Neural cell (in vitro differentiated cells): Measurements from ENCODE around the gene PSMD3. TPM values are rescaled to one million over a fixed set of nuclear protein-coding genes. Genes with fewer than 3 reads are reported as not detected.

ENCODE experiments used
- H2AFZ ChIP-seq: fragments of 200-600, 300-800 bp; sonication (generic), shearing (Covaris generic); 2 replicates; pipeline ENCODE4 v1.6.0; 2014; ENCODE audit warnings: low read depth, mild to moderate bottlenecking, antibody characterized with exemption, low read length, moderate library complexity
- H3F3A ChIP-seq: fragments of 200-600 bp; shearing (Covaris generic); 2 replicates; pipeline ENCODE4 v1.6.1; 2016; ENCODE audit warnings: mild to moderate bottlenecking, moderate library complexity, mixed read lengths, antibody characterized with exemption, low read length; ENCODE audit not compliant: insufficient read depth, poor library complexity, severe bottlenecking
- H3K27ac ChIP-seq: fragments of 200-600, 300-800 bp; sonication (generic), shearing (Covaris generic); 2 replicates; pipeline ENCODE4 v1.5.1; 2014; ENCODE audit warnings: mild to moderate bottlenecking, low read length, moderate library complexity
- H3K27me3 ChIP-seq: fragments of 300-800, 200-600 bp; sonication (generic), shearing (Covaris generic); 2 replicates; pipeline ENCODE4 v1.6.0; 2014; ENCODE audit warnings: mild to moderate bottlenecking, low read depth, low read length, moderate library complexity; ENCODE audit not compliant: insufficient read depth
- H3K36me3 ChIP-seq: fragments of 300-800, 200-600 bp; sonication (generic), shearing (Covaris generic); 2 replicates; pipeline ENCODE4 v1.5.1; 2014; ENCODE audit warnings: mild to moderate bottlenecking, antibody characterized with exemption, low read length, moderate library complexity; ENCODE audit not compliant: insufficient read depth
- H3K4me2 ChIP-seq: fragments of 300-800, 200-600 bp; sonication (generic), shearing (Covaris generic); 2 replicates; pipeline ENCODE4 v1.6.0; 2014; ENCODE audit warnings: mild to moderate bottlenecking, low read length
- H3K4me3 ChIP-seq: fragments of 300-800, 200-600 bp; sonication (generic), shearing (Covaris generic); 2 replicates; pipeline ENCODE4 v1.5.1; 2014; ENCODE audit warnings: mild to moderate bottlenecking, low read length, moderate library complexity
- H3K79me2 ChIP-seq: fragments of 200-600 bp; shearing (Covaris generic); replicated peaks from 2 replicates; pipeline ENCODE4 v1.6.0; 2014; ENCODE audit warnings: mild to moderate bottlenecking, low read length, moderate library complexity; ENCODE audit not compliant: insufficient read depth
- H3K9ac ChIP-seq: fragments of 300-800, 200-600 bp; sonication (generic), shearing (Covaris generic); 2 replicates; pipeline ENCODE4 v1.6.1; 2016; ENCODE audit warnings: mild to moderate bottlenecking, low read length, mixed read lengths
- H3K9me2 ChIP-seq: fragments of 200-600 bp; shearing (Covaris generic); 2 replicates; pipeline ENCODE4 v1.6.1; 2016; ENCODE audit warnings: mild to moderate bottlenecking, low read length, mixed read lengths; ENCODE audit not compliant: insufficient read depth
- H3K9me3 ChIP-seq: fragments of 200-600, 300-800 bp; sonication (generic), shearing (Covaris generic); 2 replicates; pipeline ENCODE4 v1.6.1; 2016; ENCODE audit warnings: mild to moderate bottlenecking, mixed run types, low read length, moderate library complexity, mixed read lengths
- H4K20me1 ChIP-seq: fragments of 200-600 bp; shearing (Covaris generic); 2 replicates; pipeline ENCODE4 v1.6.1; 2016; ENCODE audit warnings: mild to moderate bottlenecking, mixed run types; ENCODE audit not compliant: insufficient read depth
- EP300 ChIP-seq: fragments of 450-650 bp; conservative IDR thresholded peaks from 2 replicates; pipeline ENCODE4 v1.6.1; 2014; ENCODE audit warnings: antibody characterized with exemption, mild to moderate bottlenecking, moderate library complexity; ENCODE audit not compliant: poor library complexity, severe bottlenecking
- EZH2 ChIP-seq: fragments of 200-600, 300-800 bp; shearing (Covaris generic), sonication (generic); IDR thresholded peaks from 2 replicates; pipeline ENCODE4 v1.6.1; 2014; ENCODE audit warnings: antibody characterized with exemption, low read length, borderline replicate concordance, mild to moderate bottlenecking; ENCODE audit not compliant: insufficient read depth, poor library complexity, severe bottlenecking
- MXI1 ChIP-seq: fragments of 450-650 bp; conservative IDR thresholded peaks from 2 replicates; pipeline ENCODE4 v1.6.1; 2014; ENCODE audit warnings: antibody characterized with exemption, mild to moderate bottlenecking; ENCODE audit not compliant: poor library complexity, severe bottlenecking
- POLR2AphosphoS5 ChIP-seq: IDR thresholded peaks from 2 replicates; pipeline ENCODE4 v1.6.1; 2012
- RAD21 ChIP-seq: fragments of 450-650 bp; conservative IDR thresholded peaks from 2 replicates; pipeline ENCODE4 v1.6.1; 2014; ENCODE audit warnings: antibody characterized with exemption, mild to moderate bottlenecking, moderate library complexity
- SMC3 ChIP-seq: fragments of 450-650 bp; conservative IDR thresholded peaks from 2 replicates; pipeline ENCODE4 v1.6.1; 2014; ENCODE audit warnings: antibody characterized with exemption, mild to moderate bottlenecking, moderate library complexity; ENCODE audit not compliant: poor library complexity
- TAF1 ChIP-seq: IDR thresholded peaks from 2 replicates; pipeline ENCODE4 v1.6.1; 2012; ENCODE audit warnings: low read depth
- polyA plus RNA-seq: library from polyadenylated mRNA; depleted of rRNA; stranded (reverse); fragments of >200 nt; gene quantifications from 2 replicates; pipeline ENCODE4 v1.2.3, GENCODE V29; 2014
- TF ChIP-seq, protein P1 (sequence below): IDR thresholded peaks from 2 replicates; pipeline ENCODE4 v1.6.1; 2012; ENCODE audit warnings: borderline replicate concordance
- TF ChIP-seq, protein P2 (sequence below): fragments of 450-650 bp; IDR thresholded peaks from 2 replicates; pipeline ENCODE4 v1.5.1; 2014; ENCODE audit warnings: antibody characterized with exemption, mild to moderate bottlenecking, moderate library complexity; ENCODE audit not compliant: poor library complexity, severe bottlenecking

The PSMD3 gene
- polyA plus RNA-seq, 1 donor from 2014 or later, result 117 TPM

DNA sequence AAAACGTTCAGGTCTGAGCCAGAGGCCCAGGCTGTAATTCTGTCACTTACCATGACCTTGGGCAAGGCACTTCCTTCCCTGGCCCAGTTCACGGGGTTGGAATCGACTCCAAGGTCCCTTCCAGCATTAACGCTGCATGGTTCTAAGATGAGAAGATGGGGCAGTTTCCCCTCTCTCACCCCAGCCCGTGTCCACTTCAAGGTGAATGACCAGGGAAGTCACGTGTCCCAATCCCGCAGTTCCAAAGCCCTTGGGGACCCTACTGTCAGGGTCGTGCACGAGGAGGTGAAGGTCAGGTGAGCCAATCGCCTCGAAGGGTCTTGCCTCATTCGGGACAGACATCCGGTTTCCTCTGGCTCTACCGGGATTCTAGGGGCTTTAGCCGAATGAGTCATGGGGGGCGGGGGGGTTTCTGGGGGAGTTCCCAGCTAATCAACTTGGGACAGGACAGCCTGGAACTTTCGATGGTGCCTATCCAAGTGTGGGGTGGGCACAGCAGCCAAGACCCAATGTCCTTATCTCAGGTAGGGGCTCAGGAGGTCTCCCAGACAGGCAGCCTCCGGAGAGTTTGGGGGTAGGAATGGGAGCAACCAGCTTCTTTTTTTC, 33.9 kb downstream of the PSMD3 start:
- Histone ChIP-seq H3K4me2 (no peak overlapping the region), H3K27ac (no peak overlapping the region), H2AFZ (no peak overlapping the region), H4K20me1 (no peaks in the 10 kb centered on the region), H3F3A (no peaks in the 10 kb centered on the region), H3K27me3 (no peaks in the 10 kb centered on the region), H3K9me3 (no peaks in the 10 kb centered on the region), H3K36me3 (no peaks in the 10 kb centered on the region), H3K9me2 (no peaks in the 10 kb centered on the region), H3K9ac (no peak overlapping the region), H3K79me2 (no peaks in the 10 kb centered on the region), H3K4me3 (no peak overlapping the region)
- TF ChIP-seq, protein P1, sequence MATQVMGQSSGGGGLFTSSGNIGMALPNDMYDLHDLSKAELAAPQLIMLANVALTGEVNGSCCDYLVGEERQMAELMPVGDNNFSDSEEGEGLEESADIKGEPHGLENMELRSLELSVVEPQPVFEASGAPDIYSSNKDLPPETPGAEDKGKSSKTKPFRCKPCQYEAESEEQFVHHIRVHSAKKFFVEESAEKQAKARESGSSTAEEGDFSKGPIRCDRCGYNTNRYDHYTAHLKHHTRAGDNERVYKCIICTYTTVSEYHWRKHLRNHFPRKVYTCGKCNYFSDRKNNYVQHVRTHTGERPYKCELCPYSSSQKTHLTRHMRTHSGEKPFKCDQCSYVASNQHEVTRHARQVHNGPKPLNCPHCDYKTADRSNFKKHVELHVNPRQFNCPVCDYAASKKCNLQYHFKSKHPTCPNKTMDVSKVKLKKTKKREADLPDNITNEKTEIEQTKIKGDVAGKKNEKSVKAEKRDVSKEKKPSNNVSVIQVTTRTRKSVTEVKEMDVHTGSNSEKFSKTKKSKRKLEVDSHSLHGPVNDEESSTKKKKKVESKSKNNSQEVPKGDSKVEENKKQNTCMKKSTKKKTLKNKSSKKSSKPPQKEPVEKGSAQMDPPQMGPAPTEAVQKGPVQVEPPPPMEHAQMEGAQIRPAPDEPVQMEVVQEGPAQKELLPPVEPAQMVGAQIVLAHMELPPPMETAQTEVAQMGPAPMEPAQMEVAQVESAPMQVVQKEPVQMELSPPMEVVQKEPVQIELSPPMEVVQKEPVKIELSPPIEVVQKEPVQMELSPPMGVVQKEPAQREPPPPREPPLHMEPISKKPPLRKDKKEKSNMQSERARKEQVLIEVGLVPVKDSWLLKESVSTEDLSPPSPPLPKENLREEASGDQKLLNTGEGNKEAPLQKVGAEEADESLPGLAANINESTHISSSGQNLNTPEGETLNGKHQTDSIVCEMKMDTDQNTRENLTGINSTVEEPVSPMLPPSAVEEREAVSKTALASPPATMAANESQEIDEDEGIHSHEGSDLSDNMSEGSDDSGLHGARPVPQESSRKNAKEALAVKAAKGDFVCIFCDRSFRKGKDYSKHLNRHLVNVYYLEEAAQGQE, result no peak
- no peak for TF ChIP-seq EZH2
- TF ChIP-seq TAF1, result no peak

DNA sequence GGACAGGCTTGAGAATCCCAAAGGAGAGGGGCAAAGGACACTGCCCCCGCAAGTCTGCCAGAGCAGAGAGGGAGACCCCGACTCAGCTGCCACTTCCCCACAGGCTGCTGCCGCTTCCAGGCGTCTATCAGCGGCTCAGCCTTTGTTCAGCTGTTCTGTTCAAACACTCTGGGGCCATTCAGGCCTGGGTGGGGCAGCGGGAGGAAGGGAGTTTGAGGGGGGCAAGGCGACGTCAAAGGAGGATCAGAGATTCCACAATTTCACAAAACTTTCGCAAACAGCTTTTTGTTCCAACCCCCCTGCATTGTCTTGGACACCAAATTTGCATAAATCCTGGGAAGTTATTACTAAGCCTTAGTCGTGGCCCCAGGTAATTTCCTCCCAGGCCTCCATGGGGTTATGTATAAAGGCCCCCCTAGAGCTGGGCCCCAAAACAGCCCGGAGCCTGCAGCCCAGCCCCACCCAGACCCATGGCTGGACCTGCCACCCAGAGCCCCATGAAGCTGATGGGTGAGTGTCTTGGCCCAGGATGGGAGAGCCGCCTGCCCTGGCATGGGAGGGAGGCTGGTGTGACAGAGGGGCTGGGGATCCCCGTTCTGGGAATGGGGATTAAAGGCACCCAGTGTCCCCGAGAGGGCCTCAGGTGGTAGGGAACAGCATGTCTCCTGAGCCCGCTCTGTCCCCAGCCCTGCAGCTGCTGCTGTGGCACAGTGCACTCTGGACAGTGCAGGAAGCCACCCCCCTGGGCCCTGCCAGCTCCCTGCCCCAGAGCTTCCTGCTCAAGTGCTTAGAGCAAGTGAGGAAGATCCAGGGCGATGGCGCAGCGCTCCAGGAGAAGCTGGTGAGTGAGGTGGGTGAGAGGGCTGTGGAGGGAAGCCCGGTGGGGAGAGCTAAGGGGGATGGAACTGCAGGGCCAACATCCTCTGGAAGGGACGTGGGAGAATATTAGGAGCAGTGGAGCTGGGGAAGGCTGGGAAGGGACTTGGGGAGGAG, 34.7 kb downstream of the PSMD3 start, which contains the start of gene CSF3:
Gene CSF3 (plus strand): TSS at position 436 of the 993 bp plus-strand sequence. CDS start 35 bp downstream, at position 471.
- no peaks in the 10 kb centered on the region for H3K79me2 ChIP-seq
- H3K9me2 ChIP-seq, result no peaks in the 10 kb centered on the region
- no peaks in the 10 kb centered on the region for H3K9me3 ChIP-seq
- H2AFZ ChIP-seq, result no peak within 1 kb of the TSS
- no peaks in the 10 kb centered on the region for H3K36me3 ChIP-seq
- TF ChIP-seq TAF1 (no peak), EP300 (no peak), SMC3 (no peak), POLR2AphosphoS5 (no peak), RAD21 (no peak), MXI1 (no peak)
- TF ChIP-seq, protein P2, sequence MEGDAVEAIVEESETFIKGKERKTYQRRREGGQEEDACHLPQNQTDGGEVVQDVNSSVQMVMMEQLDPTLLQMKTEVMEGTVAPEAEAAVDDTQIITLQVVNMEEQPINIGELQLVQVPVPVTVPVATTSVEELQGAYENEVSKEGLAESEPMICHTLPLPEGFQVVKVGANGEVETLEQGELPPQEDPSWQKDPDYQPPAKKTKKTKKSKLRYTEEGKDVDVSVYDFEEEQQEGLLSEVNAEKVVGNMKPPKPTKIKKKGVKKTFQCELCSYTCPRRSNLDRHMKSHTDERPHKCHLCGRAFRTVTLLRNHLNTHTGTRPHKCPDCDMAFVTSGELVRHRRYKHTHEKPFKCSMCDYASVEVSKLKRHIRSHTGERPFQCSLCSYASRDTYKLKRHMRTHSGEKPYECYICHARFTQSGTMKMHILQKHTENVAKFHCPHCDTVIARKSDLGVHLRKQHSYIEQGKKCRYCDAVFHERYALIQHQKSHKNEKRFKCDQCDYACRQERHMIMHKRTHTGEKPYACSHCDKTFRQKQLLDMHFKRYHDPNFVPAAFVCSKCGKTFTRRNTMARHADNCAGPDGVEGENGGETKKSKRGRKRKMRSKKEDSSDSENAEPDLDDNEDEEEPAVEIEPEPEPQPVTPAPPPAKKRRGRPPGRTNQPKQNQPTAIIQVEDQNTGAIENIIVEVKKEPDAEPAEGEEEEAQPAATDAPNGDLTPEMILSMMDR, result no peak
- TF ChIP-seq, protein P1, result no peak
- H3K9ac ChIP-seq, result no peak within 1 kb of the TSS
- H3K4me3 ChIP-seq, result no peak within 1 kb of the TSS
- H3F3A ChIP-seq, result no peaks in the 10 kb centered on the region
- no peak within 1 kb of the TSS for H3K27ac ChIP-seq
- H4K20me1 ChIP-seq, result no peaks in the 10 kb centered on the region
- H3K4me2 ChIP-seq, result no peak within 1 kb of the TSS
- H3K27me3 ChIP-seq, result no peaks in the 10 kb centered on the region
